GM20431 (cell line): ENCODE results near the gene STAT1.
"Not testable (repeated sequence)": the region's sequence is repeated elsewhere in the genome, so short reads cannot be mapped to it uniquely, and the experiment has no call there.

Experiments used
- in situ Hi-C: fragments of 300-500 bp; cut with MseI, MboI; formaldehyde crosslinking; loops from one replicate; pipeline ENCODE4 v1.15.0; 2020; ENCODE audit warnings: low sequenced_read_pairs; ENCODE audit not compliant: unreplicated experiment

STAT1 gene

DNA sequence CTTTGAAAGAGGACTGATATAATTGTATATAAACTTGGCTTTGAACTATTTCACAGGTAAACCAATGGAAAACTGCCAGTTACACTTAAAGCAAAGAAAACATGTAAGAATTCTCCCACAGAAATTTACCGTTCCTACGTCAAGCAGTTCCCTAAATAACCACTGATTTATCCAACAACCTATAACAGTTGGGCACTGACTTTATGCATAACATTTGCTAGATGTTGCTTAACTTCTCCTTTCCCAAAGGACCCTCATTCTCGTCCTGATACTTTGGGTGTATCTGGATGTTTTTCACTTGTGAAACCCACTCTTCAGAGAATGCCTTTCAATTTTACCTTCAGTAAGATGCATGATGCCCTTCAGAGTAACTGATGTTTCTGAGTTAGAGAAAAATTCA lies 43.8 kb downstream of the STAT1 start:
- in situ Hi-C loops: no loop called here

GRCh38 chr2:190968522-190968921 lies 45.4 kb downstream of the STAT1 start:
- in situ Hi-C loops: no loop called here

DNA sequence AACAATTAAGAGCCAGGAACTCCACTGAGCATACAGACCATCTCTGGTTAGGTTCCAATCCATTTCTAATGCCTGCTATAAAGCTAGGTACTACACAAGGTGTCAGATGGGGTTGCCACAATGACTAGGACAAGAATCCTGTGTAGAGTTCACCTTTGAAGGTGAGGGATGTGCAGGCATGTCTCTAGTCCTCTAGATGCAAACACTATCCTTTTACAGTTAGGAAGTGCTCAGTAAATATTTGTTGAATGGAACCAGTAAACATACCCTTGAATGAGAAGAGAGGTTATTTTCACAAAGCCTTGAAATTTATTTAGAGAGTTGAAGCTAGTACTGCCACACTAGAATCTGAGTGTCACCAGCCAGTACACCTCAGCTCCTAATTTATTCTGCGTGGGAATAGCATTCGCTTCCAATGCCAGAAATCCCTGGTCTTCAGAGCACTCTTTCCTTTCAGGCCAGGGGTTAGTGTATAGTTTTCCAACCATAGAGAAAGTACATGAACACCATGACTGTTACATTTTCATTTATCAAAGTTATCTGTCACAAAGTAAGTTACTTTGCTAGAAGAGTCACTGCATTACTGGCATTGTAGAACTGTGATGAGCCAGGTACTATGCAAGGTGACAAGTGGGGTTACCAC lies 48.3 kb downstream of the STAT1 start:
- in situ Hi-C loops: no loop called here

- in situ Hi-C loops: no loop called here
These were observed 49.7 kb downstream of the STAT1 start for GRCh38 chr2:190964170-190964795.

- in situ Hi-C loops: no loop called here
These were observed 50.9 kb downstream of the STAT1 start for GRCh38 chr2:190963088-190963487.

- in situ Hi-C loops: no loop called here
These were observed 52.0 kb downstream of the STAT1 start for GRCh38 chr2:190961918-190962487.

DNA sequence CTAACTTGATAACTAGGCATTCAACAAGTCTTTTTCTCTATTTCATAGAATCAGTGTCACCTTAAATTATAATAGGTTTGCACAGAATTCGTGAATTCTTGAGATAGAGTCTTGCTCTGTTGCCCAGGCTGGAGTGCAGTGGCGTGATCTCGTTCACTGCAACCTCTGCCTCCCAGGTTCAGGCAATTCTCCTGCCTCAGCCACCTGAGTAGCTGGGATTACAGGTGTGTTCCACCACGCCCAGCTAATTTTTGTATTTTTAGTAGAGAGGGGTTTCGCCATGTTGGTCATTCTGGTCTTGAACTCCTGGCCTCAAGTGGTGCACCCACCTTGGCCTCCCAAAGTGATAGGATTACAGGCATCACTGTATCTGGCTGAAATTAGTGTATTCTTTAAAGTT lies 52.9 kb downstream of the STAT1 start:
- in situ Hi-C loops: not testable (repeated sequence)

DNA sequence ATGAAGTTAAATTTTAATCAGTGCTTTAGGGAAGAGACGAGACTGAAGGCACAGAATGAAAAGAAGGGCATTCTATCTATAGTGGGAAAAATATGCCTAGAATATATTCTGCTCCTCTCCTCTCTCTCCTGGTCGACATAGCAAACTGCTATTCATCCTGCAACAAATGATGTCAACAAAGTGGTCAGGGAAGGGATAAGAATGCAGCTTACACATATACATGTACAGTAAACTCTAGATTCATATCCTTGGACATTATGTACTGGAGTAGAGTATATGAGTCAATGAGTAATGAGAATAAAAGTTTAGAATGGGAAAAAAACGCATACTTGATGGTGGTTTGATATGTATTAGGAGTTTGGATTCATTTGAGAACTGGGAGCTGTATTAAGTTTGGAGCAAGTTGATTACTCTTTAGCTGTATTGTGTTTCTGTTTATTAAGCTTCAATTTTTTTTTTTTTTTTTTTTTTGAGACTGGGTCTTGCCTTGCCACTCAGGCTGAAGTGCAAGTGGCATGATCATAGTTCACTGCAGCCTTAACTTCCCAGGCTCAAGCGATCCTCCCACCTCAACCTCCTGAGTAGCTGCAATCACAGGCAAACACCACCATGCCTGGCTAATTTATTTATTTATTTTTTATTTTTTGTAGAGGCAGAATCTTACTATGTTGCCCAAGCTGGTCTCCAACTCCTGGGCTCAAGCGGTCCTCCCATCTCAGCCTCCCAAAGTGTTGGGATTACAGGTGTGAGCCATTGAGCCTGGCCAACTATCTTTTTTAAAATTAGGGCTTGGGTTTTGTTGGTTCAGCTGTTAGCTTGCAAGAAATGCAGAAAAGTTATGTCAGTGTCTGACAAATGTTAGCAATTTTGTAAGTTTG lies 53.8 kb downstream of the STAT1 start:
- in situ Hi-C loops: no loop called here

DNA sequence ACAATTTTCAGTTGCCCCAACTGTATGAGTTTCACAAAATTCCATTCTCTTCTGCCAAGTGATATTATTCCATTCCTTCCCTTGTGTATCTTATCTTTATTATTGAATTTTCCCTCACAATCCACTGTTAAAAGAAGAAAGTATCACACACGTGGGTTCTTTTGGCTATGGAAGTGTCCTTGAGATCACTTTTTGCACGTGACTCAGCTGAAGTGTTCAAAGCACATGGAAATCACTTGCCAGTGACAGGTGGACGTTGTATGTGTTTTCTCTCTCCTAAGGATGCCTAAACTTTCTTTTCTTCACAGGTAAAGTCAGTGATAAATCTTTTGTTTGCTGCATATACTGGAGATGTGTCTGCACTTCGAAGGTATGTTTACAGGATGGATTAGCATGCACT lies 60.7 kb downstream of the STAT1 start:
- in situ Hi-C loops: no loop called here

DNA sequence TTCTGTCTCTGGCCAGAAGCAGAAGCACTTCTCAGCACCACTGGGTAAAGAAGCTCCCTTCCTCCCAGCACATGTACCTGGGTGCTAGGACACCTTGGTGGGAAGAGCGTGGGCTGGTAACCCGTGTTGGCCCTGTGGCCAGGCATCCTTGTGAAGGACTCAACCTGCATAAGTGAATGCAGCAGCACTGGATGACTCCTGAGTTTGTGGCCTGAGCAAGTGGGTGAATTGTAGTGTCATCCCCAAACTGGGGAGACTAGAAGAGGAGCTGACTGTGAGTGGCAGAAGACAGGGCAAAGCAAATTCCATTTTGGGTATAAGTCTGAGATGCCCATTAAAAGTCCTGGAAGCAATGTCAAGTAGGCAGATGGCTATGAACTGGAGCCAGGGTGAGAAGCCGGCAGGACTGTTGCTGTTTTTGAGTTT lies 63.4 kb downstream of the STAT1 start:
- in situ Hi-C loops: no loop called here

- in situ Hi-C loops: no loop called here
These were observed 65.3 kb downstream of the STAT1 start for GRCh38 chr2:190948671-190949070.

GRCh38 chr2:190947711-190948251 lies 66.2 kb downstream of the STAT1 start:
- in situ Hi-C loops: no loop called here

DNA sequence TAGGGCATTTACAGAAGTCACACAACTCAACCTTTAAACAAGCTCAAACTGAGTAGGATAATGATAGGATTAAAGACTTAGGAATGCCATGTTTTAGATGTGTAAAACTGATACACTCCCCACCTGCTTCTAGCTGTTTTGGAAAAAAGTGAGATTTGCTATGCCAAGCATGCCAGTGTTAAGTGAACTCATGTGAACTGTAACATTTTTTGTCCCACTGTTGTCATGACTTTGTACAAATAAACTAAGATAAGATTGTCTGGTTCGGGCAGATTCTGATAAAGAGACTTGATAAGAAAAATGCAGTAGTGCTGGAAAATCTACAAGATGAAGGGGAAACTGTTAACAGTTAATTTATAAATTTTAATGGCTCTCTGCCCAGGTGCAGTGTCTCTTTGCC lies 66.8 kb downstream of the STAT1 start:
- in situ Hi-C loops: no loop called here

- in situ Hi-C loops: no loop called here
These were observed 70.3 kb downstream of the STAT1 start for GRCh38 chr2:190943706-190944105.

DNA sequence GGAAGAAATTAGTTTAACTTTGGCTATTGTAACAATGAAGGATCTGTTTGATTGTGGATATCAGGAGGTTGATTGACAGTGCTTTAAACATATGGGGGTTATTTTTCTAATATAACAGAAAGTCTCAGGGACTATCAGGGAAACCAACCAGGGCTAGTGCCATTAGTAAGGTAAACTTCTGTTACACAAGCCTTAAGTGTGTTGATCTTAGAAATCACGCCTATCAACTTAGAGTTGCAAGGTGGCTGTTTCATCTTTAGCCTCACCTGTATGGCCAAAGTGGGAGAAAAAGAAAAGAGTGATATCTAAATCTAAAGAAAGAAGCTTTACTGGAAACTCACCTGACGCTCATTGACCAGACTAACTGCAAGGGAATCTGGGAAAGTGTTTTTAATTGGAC lies 71.3 kb downstream of the STAT1 start:
- in situ Hi-C loops: no loop called here

- in situ Hi-C loops: no loop called here
These were observed 72.4 kb downstream of the STAT1 start for GRCh38 chr2:190941571-190941970.

DNA sequence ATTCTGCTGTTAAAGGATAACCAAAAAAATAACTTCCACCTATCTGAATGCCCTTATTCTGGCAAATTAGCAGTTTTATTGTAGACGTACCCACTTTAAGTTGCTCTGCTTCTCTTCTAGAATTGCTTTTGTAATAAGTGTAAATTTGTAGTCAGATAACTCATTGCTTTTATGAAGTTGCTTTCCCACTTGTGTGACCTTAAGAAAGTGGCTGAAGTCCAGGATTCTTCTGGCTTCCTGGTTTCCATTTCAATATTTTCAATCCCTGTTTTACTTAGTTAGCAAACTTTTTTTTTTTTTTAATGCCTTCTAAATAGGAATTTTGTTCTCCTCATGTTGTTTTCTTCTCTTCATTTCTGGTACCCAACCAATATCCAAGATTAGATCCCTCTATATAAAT lies 73.5 kb downstream of the STAT1 start:
- in situ Hi-C loops: no loop called here

DNA sequence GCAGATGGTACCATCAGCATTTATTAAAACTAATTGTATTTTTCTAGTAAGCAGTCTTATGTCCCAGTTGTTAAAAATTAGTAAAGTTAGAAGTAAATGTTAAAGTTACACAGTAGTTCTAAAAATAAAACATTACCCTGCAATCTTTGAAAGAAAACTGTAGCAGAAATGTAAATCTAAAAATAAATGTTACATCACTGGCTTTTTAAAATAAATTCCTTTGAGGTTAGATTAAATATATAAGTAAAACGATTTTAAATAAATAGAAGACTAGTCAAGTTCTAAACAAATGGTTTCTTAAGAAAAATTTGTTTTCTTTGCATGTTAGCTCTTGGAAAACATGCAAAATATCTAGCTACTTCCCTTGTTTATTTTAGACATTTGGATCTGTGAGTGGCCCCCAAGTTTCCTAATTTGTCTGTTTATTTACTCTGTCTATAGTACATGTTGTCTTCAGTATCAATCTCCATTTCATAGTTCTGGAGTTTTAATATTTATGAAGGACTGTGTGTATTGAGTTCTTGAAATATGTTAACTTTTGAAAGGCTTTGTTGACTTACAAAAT lies 75.1 kb downstream of the STAT1 start:
- in situ Hi-C loops: no loop called here

DNA sequence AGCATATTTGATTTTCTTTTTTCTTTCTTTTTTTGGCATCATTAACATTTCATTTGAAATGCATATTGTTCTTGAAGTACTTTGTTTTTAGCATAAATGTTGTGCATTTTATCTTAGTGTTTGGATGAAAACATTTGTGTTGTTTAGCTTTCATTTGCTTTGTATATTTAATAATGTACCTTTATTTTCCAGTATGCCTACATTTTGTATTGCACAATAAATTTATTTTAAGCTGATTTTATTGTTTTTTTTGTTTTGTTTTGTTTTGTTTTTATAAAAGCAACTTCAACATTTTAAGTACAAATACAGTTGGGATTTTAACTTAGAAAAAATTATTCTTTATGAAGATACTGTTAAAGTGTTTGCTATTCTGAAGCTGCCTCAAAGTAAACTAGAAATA lies 78.9 kb downstream of the STAT1 start:
- in situ Hi-C loops: no loop called here

- in situ Hi-C loops: no loop called here
These were observed 80.6 kb downstream of the STAT1 start for GRCh38 chr2:190933361-190933760.
